Dermis microvascular lymphatic vessel endothelial cell (primary cell): Measurements from ENCODE around the gene ZNF132. TPM values are rescaled to one million over a fixed set of nuclear protein-coding genes. Genes with fewer than 3 reads are reported as not detected.
"Not testable (repeated sequence)": the region's sequence is repeated elsewhere in the genome, so short reads cannot be mapped to it uniquely, and the experiment has no call there.

ENCODE experiments used
- DNase-seq, 2 donors: peaks; one replicate each; pipeline versions ENCODE4 v3.0.0 to v3.0.0-alpha.2; 2010; ENCODE audit warnings: low read depth in 2 of 2
- total RNA-seq: library from RNA; depleted of rRNA; stranded (reverse); fragments of >200 nt; gene quantifications from 2 replicates; pipeline ENCODE4 v1.2.1, GENCODE V29; 2014

ZNF132 gene
- total RNA-seq, 1 donor from 2014 or later: 4.1 TPM

DNA sequence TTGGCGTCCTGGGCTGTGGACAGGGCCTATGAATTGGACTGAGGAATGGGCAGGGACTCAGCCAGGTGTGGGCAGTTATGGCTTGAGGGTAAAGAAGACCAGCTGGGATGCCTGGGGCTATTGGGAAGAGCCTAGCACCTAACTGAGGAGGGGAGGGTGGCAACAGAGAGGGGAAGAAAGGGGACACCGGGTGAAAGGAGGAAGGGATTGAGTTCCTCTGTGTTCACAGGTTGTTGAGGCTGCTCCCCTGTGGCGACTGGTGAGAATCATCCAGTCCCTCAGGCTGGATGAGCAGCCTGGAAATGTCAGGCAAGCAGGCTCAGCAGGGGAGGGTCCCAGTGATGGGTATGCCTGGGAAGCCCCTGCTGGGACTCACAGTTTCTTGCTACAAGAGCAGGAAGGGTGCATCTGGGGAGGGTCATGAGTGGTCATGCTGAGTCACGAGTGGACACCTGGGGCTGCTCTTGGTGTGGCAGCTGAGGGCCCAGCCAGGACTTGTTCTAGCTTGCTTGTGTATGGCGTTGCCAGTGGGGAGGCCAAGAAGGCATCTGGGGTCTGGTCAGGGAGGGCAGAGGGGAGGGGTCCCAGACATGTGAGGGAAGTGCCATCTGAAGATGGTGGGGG is 28.4 kb upstream of the ZNF132 start:
- peak in 1 of 2 donors; percentile 10 for DNase-seq

- DNase-seq: peak; percentile 95 to 98
These were observed 27.0 kb upstream of the ZNF132 start, which contains the start of gene ZNF324 for GRCh38 chr19:58466760-58467589. Gene ZNF324, plus strand, starts transcription at chr19:58467080. Its CDS starts 2,106 bp downstream, at chr19:58469186.

- DNase-seq: no peak
These were observed 26.3 kb upstream of the ZNF132 start for GRCh38 chr19:58466089-58466759.

DNA sequence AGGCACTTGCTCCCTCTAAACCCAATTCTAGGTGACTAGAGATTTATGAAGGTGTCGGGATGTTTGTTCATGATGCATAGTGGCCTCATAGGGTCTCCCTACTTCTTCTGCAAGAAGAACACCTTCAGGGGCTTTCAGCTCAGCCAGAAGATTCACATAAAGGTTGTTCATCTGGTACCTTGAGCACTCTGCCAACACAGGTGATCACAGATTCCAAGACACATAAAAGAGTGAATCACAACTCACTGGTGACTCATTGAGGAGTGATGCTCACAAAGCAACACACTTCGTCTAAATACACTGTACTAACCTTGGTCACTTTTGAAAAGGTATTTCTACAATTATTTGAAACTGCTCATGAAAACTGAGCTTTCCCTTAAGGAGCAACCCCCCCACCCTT is 20.1 kb upstream of the ZNF132 start:
- DNase-seq: no peak

GRCh38 chr19:58456111-58456510 is 16.2 kb upstream of the ZNF132 start:
- DNase-seq: no peak

DNA sequence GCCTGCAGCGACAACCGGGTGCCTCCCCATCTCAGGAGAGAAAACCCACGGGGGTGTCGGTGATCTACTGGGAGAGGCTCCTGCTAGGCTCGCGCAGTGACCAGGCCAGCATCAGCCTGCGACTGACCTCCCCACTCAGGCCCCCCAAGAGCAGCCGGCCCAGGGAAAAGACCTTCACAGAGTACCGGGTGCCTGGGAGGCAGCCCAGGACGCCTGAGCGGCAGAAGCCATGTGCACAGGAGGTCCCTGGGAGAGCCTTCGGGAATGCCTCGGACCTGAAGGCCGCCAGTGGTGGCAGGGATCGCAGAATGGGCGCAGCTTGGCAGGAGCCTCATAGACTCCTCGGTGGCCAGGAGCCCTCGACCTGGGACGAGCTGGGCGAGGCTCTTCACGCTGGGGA is 15.4 kb upstream of the ZNF132 start:
- no peak for DNase-seq

GRCh38 chr19:58453743-58454142 is 13.8 kb upstream of the ZNF132 start:
- no peak for DNase-seq

DNA sequence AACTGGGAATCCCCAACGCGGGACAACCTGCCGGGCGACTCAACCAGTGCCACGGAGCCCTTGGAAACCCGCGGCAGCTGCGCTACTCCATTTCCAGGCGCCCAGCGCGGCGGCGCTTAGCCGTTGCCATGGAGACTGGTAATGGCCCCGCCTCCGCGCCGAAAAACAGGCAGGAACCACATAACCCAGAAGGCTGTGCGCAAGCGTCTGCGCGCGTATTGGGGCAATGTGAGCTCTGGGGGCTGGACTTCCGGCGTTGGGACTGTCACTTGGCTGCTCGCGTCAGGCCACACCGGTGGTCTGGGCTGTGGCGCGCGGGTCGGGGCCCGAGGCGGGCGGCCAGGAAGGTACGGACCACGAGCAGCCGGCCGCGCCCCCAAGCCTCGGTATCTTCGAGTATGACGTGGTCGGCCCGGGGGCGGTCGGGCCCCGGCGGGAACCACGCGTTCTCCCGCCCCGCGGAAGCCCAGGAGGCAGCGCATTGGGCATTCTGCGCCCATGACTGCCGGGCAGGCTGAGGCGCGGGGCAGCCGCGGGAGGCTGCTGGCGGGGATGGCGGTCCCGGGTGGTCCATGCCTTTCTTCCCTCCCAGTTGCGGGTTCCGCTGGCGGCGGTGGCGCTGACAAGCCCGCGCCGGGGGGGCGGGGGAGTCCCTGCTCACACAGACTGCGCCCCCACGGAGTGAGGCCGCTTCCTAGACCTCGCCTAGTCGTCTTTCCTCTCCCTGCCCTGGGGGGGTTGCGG is 11.6 kb upstream of the ZNF132 start, which contains the start of gene ZNF324B:
Gene ZNF324B (plus strand): TSS at position 265 of the 744 bp plus-strand sequence. CDS start 2,080 bp downstream, outside the sequence.
- DNase-seq: peak; percentile 92 to 97

DNA sequence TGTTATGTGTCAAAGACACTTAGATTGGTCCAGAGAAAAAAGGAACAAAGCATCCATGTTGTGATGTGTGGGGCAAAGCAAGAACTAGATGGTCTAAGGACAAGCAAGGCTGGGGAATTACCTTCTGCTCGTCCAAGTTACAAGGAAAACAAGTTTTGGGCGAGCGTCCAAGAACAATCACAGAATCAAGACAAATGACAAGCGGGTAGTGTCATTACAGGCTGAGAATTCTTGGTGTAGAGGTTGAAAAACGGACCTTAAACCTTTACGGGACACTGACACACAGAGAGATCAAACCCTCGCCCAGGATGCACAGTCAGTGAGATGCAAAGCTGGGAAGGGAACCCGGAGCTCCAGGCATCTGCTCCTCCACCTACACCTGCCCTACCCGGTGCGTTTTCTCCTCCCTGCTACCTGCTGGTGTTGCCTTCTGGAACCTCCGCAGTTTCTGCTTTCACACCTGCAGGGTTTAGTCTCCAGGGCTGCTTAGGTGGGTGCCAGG is 11.0 kb upstream of the ZNF132 start:
- peak in 1 of 2 donors; percentile 21 for DNase-seq

GRCh38 chr19:58449980-58450379 is 10.0 kb upstream of the ZNF132 start:
- DNase-seq: not testable (repeated sequence)

DNA sequence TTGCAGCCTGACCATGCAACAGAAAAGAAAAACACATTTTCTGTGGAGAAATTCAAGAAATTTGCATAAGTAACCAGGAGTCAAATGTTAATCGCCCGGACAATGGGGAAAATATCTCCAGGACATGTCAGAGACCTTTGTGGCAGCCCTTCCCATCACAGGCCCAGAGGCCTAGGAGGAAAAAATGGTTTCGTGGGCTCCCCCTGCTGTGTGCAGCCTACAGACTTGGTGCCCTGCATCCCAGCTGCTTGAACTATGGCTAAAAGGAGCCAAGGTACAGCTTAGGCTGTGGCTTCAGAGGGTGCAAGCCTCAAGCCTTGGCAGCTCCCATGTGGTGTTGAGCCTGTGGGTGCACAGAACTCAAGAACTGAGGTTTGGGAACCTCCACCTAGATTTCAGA is 8.9 kb upstream of the ZNF132 start:
- DNase-seq: not testable (repeated sequence)

DNA sequence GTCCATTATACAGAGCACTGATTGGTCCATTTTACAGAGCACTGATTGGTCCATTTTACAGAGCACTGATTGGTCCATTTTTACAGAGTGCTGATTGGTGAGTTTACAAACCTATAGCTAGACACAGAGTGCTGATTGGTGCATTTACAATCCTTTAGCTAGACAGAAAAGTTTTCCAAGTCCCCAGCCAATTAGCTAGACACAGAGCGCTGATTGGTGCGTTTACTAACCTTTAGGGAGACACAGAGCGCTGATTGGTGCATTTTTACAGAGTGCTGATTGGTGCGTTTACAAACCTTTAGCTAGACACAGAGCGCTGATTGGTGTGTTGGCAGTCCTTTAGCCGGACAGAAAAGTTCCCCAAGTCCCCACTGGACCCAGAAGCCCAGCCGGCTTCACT is 3.0 kb upstream of the ZNF132 start:
- not testable (repeated sequence) for DNase-seq

- no peak for DNase-seq
These were observed 603 bp upstream of the ZNF132 start for GRCh38 chr19:58440556-58440955.

GRCh38 chr19:58434217-58434616 is 5.7 kb downstream of the ZNF132 start:
- no peak for DNase-seq

DNA sequence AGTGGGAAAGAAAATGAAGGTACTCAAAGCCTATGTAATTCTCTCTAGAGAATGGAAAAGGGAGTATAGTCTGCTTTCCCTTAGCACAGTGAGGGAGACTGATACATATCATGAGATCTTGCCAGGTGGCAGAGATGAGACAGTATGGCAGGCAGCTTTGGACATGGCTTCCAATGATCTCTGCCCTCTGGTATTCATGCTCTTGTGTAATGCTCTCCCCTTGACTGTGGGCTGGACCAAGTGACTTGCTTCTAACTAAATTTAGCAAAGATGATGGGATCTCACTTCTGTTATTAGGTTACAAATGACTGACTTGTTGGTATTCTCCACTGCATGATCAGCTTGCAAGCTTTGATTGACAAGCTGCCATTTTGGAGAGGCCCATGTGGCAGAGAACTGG is 10.2 kb downstream of the ZNF132 start:
- no peak for DNase-seq

DNA sequence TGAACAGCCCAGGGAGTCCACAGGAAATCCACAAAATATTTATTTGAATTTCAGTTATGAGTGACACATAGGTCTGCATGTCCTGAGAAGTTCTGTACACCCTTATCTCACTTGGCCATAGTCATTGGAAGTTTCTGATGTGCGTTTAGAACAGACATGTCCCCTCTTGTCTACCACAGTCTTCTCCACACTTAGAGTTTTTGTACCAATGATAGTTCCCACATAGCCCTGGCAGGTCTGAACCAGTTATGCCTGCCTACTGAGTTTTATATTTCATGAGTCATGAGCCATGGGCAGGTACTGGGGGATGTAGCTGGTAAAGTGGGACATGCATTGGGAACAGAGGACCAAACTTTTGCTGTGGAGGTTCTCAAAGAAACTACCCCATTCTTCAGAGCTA is 11.3 kb downstream of the ZNF132 start:
- DNase-seq: no peak

- DNase-seq: no peak
These were observed 22.9 kb downstream of the ZNF132 start for GRCh38 chr19:58417071-58417470.

DNA sequence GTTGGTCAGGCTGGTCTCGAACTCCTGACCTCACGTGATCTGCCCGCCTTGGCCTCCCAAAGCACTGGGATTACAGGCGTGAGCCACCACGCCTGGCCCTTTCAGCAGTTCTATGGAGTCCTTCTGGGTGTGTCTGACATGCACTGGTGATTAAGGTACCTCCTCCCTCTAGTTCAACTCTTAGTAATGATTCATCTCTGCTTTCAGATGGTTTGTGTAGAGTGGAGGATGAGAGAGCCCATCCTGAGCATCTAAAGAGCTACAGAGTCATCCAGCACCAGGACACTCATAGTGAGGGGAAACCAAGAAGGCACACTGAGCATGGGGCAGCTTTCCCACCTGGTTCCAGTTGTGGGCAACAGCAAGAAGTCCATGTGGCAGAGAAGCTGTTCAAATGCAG is 23.3 kb downstream of the ZNF132 start:
- DNase-seq: no peak

GRCh38 chr19:58409010-58409790 is 30.8 kb downstream of the ZNF132 start:
- peak in 1 of 2 donors; percentile 31 for DNase-seq
